Kidney (tissue), 14 donors: ENCODE measurements around the gene BSG. TPM values are rescaled to one million over a fixed set of nuclear protein-coding genes. Genes with fewer than 3 reads are reported as not detected.

Experiments
- DNase-seq, 5 donors: peaks; one replicate each; pipeline ENCODE4 v3.0.0-alpha.2; 2013 to 2020
- FAIRE-seq: peaks from 2 replicates; lab custom pipeline; 2012; peaks lifted over from hg19 to GRCh38; lab: Jason Lieb, UNC
- H3K27ac ChIP-seq, 2 donors: one replicate each; pipeline ENCODE4 v1.7.0; 2013; ENCODE audit warnings: low read depth in 2 of 2, low read length in 2 of 2, inconsistent platforms in 1 of 2
- H3K27me3 ChIP-seq: one replicate; pipeline ENCODE4 v1.7.1; 2013; ENCODE audit warnings: low read length, inconsistent platforms; ENCODE audit not compliant: control insufficient read depth, insufficient read depth
- H3K36me3 ChIP-seq, 3 donors: one replicate each; pipeline versions ENCODE4 v1.7.0 to v1.7.1; 2013; ENCODE audit warnings: low read length in 3 of 3, control low read depth in 1 of 3, inconsistent platforms in 1 of 3; ENCODE audit not compliant: insufficient read depth in 3 of 3, control insufficient read depth in 2 of 3
- H3K4me1 ChIP-seq, 3 donors: one replicate each; pipeline versions ENCODE4 v1.7.0 to v1.7.1; 2013; ENCODE audit warnings: low read length in 3 of 3, inconsistent platforms in 1 of 3, low read depth in 1 of 3; ENCODE audit not compliant: control insufficient read depth in 2 of 3, insufficient read depth in 2 of 3
- H3K4me3 ChIP-seq, 3 donors: one replicate each; pipeline versions ENCODE4 v1.7.0 to v1.8.1; 2013; ENCODE audit warnings: low read length in 3 of 3, control low read depth in 1 of 3, inconsistent platforms in 1 of 3
- H3K9ac ChIP-seq, 3 donors: one replicate each; pipeline versions ENCODE4 v1.7.0 to v1.7.1; 2013; ENCODE audit warnings: low read length in 3 of 3, control low read depth in 1 of 3, inconsistent platforms in 1 of 3
- H3K9me3 ChIP-seq, 3 donors: one replicate each; pipeline versions ENCODE4 v1.7.0 to v1.7.1; 2013; ENCODE audit warnings: low read length in 3 of 3, control low read depth in 1 of 3, inconsistent platforms in 1 of 3; ENCODE audit not compliant: control insufficient read depth in 2 of 3, insufficient read depth in 1 of 3
- CTCF ChIP-seq: IDR thresholded peaks from 3 replicates; pipeline ENCODE4 v1.5.1; 2012; ENCODE audit warnings: mild to moderate bottlenecking, moderate library complexity, borderline replicate concordance; ENCODE audit not compliant: insufficient read depth; ENCODE audit errors: extremely low read depth
- intact Hi-C: fragments of 100-400 bp; cut with DNase I; formaldehyde crosslinking; loops from one replicate; pipeline ENCODE4 v1.11.1; 2022
- polyA plus RNA-seq: library from polyadenylated mRNA; stranded (reverse); fragments of 350-450 nt; fragmentation: Illumina TruSeq; extraction: RNeasy Lipid Tissue Mini Kit (QIAGEN cat#74804); gene quantifications from one replicate; pipeline ENCODE4 v1.2.3, GENCODE V29; 2014; ENCODE audit warnings: low read depth, low replicate concordance; ENCODE audit not compliant: insufficient read depth
- total RNA-seq: library from RNA; stranded (reverse); fragmentation: NEBNext Ultra II Directional; extraction: Animal tissue kit (Norgen Biotek cat#: 25700); gene quantifications from one replicate; pipeline ENCODE4 v1.2.1, GENCODE V29; 2021
- donor health status: control.
- donor health status: control.
- donor health status: control.
- donor health status: control.
- donor health status: control.
- donor health status: DM: yes; HTN: yes; CAD: no.
- donor health status: Normal renal cell carcinoma (clear cell type).

The BSG gene
- total and polyA plus RNA-seq, 2 donors from 2014 or later, result 554 to 984 TPM

GRCh38 chr19:542173-542866 is 30.1 kb upstream of the BSG start:
- TF ChIP-seq CTCF, result no peak
- Histone ChIP-seq H3K4me1 (no peaks in the 10 kb centered on the region), H3K4me3 (no peak overlapping the region), H3K9me3 (no peaks in the 10 kb centered on the region), H3K9ac (no peak overlapping the region), H3K27ac (no peak overlapping the region), H3K36me3 (peaks cover 0 to 9% (median 5%) of the 10 kb centered on the region in 3 donors), H3K27me3 (no peaks in the 10 kb centered on the region)
- intact Hi-C loops, result no loop called here
- DNase-seq (peak in 1 of 5 donors; percentile 71), FAIRE-seq (no peak)

DNA sequence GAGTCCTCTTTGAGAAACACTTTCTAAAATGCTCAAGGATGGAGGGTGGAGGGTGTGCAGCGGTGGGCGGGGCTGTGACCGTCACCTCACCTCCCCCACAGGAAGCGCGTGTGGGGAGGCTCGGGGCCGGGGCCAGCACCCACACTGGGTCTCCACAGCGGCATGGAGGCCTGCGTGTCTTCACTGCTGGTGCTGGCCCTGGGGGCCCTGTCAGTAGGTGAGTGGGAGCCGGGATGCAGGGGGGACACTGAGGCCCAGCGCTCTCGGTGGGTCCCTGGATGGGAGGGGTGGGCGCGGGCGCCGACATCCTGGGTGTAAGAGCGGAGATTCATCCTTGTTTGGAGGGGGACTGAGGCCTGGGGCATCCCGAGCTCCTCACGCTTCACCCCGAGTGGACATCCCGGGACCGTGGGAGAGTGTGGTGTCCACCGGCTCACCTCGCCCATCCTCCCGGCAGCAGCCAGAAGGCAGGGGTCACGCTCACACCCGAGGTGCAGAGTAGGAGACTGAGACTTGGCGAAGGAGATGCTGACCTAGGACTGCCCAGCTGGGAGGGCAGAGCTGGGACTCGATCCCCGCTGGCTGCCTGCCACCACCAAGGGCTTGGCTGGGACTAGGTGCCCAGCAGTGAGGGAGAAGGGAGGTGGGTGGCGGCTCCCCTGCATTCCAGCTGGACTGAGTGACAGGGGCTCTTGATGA is 28.3 kb upstream of the BSG start, which contains the start of gene GZMM:
Gene GZMM, plus strand, starts transcription at position 144 of the 699 bp plus-strand sequence. Its CDS starts 19 bp downstream, at position 163.
- intact Hi-C loops, result no loop called here
- H3K4me3 ChIP-seq, result no peak within 1 kb of the TSS
- DNase-seq, result peak in 1 of 5 donors; percentile 79
- peaks cover 0 to 3% (median 0%) of the 10 kb centered on the region in 3 donors for H3K36me3 ChIP-seq
- no peaks in the 10 kb centered on the region for H3K9me3 ChIP-seq
- no peaks in the 10 kb centered on the region for H3K27me3 ChIP-seq
- no peak for TF ChIP-seq CTCF
- H3K9ac ChIP-seq, result no peak within 1 kb of the TSS
- no peak for FAIRE-seq
- no peaks in the 10 kb centered on the region for H3K4me1 ChIP-seq
- no peak within 1 kb of the TSS for H3K27ac ChIP-seq

DNA sequence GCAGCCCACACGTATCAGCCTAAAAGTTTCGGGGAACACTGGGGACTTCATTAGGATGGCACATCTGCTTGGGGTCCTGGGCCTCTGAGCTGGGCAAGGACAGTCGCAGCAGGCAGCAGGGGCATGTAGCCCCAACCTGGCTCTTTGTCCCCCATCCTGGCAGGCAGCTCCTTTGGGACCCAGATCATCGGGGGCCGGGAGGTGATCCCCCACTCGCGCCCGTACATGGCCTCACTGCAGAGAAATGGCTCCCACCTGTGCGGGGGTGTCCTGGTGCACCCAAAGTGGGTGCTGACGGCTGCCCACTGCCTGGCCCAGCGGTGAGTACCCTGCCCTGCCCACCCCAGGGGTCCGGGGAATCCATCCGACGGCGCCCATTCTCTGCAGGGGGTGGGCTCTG is 25.3 kb upstream of the BSG start:
- intact Hi-C loops, result no loop called here
- Histone ChIP-seq H3K9me3 (no peaks in the 10 kb centered on the region), H3K36me3 (no peaks in the 10 kb centered on the region), H3K9ac (no peak overlapping the region), H3K27ac (no peak overlapping the region), H3K4me3 (no peak overlapping the region), H3K27me3 (no peaks in the 10 kb centered on the region), H3K4me1 (peaks cover 0 to 2% (median 0%) of the 10 kb centered on the region in 3 donors)
- TF ChIP-seq CTCF, result no peak
- DNase-seq (no peak), FAIRE-seq (no peak)
